GM12878 (cell line): ENCODE measurements around the gene ZSCAN10. TPM values are rescaled to one million over a fixed set of nuclear protein-coding genes. Genes with fewer than 3 reads are reported as not detected.

Experiments used
- ATF7 ChIP-seq: fragments of 450-650 bp; IDR thresholded peaks from 2 replicates; pipeline ENCODE4 v1.6.1; 2016; ENCODE audit warnings: low read depth, mild to moderate bottlenecking
- CEBPZ ChIP-seq: fragments of 150-350 bp; IDR thresholded peaks from 2 replicates; pipeline ENCODE4 v1.6.1; 2016; ENCODE audit warnings: low read depth, low read length
- CREM ChIP-seq: IDR thresholded peaks from 2 replicates; pipeline ENCODE4 v1.6.1; 2014; ENCODE audit warnings: antibody characterized with exemption, low read depth
- CUX1 ChIP-seq: IDR thresholded peaks from 2 replicates; pipeline ENCODE4 v1.6.1; 2012; ENCODE audit warnings: improper control_type of control experiment, low read depth, low read length; ENCODE audit not compliant: insufficient replicate concordance
- DPF2 ChIP-seq: fragments of 450-650 bp; IDR thresholded peaks from 2 replicates; pipeline ENCODE4 v1.6.1; 2017; ENCODE audit warnings: mild to moderate bottlenecking
- ELK1 ChIP-seq: IDR thresholded peaks from 2 replicates; pipeline ENCODE4 v1.6.1; 2012; ENCODE audit warnings: low read depth, low read length, improper control_type of control experiment
- ETV6 ChIP-seq, 2 experiments: fragments of 450-650 bp in 1 of 2; IDR thresholded peaks in 1 of 2; conservative IDR thresholded peaks in 1 of 2; 2 replicates each; pipeline ENCODE4 v1.6.1; 2014; ENCODE audit warnings: antibody characterized with exemption in 1 of 2, borderline replicate concordance in 1 of 2, low read depth in 1 of 2, mild to moderate bottlenecking in 1 of 2, moderate library complexity in 1 of 2
- HDAC2 ChIP-seq: fragments of 200-600 bp; sonication (generic); IDR thresholded peaks from 2 replicates; pipeline ENCODE4 v1.6.1; 2017
- IRF4 ChIP-seq: IDR thresholded peaks from 2 replicates; pipeline ENCODE4 v1.6.1; 2011; ENCODE audit warnings: low read depth, low read length
- KLF5 ChIP-seq: fragments of 450-650 bp; IDR thresholded peaks from 2 replicates; pipeline ENCODE4 v1.6.1; 2014; ENCODE audit warnings: mild to moderate bottlenecking; ENCODE audit not compliant: partially characterized antibody
- PKNOX1 ChIP-seq: fragments of 450-650 bp; IDR thresholded peaks from 2 replicates; pipeline ENCODE4 v1.6.1; 2016; ENCODE audit warnings: mild to moderate bottlenecking
- POU2F2 ChIP-seq: IDR thresholded peaks from 3 replicates; pipeline ENCODE4 v1.6.1; 2011; ENCODE audit warnings: low read depth, mild to moderate bottlenecking, low read length, borderline replicate concordance
- RBBP5 ChIP-seq: fragments of 200-600 bp; sonication (generic); conservative IDR thresholded peaks from 2 replicates; pipeline ENCODE4 v1.6.1; 2016
- RFX5 ChIP-seq: IDR thresholded peaks from 2 replicates; pipeline ENCODE4 v1.6.1; 2011; ENCODE audit warnings: low read depth, low read length, improper control_type of control experiment
- SIX5 ChIP-seq: IDR thresholded peaks from 2 replicates; pipeline ENCODE4 v1.6.1; 2011; ENCODE audit warnings: mild to moderate bottlenecking, low read depth, low read length, moderate library complexity; ENCODE audit not compliant: severe bottlenecking
- USF1 ChIP-seq: IDR thresholded peaks from 2 replicates; pipeline ENCODE4 v1.6.1; 2011; ENCODE audit warnings: borderline replicate concordance, low read depth, mild to moderate bottlenecking, moderate library complexity, mixed read lengths, low read length; ENCODE audit not compliant: insufficient read depth; ENCODE audit errors: extremely low read length
- ZNF274 ChIP-seq: IDR thresholded peaks from one replicate; pipeline ENCODE4 v1.8.0; 2011; ENCODE audit not compliant: insufficient read length, insufficient read depth
- polyA plus RNA-seq, 11 experiments: library from polyadenylated mRNA; depleted of rRNA in 4 of 11; unstranded in 6 of 11; stranded (reverse) in 5 of 11; fragments of >200 nt; fragmentation: Nextera tagmentation in 4 of 11; fragmentation: Illumina TruSeq in 1 of 11; extraction: Ambion mirVana in 4 of 11; extraction: Trizol in 1 of 11; gene quantifications; 1 replicate in 1 of 11; 2 replicates in 10 of 11; pipeline versions ENCODE4 v1.2.1 to v1.2.3, GENCODE V29; 2011 to 2016; ENCODE audit warnings: inconsistent platforms in 2 of 11, missing spikeins in 2 of 11, low read depth in 1 of 11
- total RNA-seq, 4 experiments: library from RNA; depleted of rRNA in 3 of 4; stranded (reverse); fragments of >200 nt in 3 of 4; fragmentation: Illumina TruSeq in 1 of 4; extraction: Trizol in 1 of 4; gene quantifications; 2 replicates each; pipeline versions ENCODE4 v1.2.1 to v1.2.3, GENCODE V29; 2013 to 2021

ZSCAN10 gene
- total and polyA plus RNA-seq, 10 of the 15 experiments (the other 5 are each of a cell fraction or from before 2014, with no cell fraction given) = 0.06 to 0.33 TPM; not detected in 8

- no peak for TF ChIP-seq CUX1
- peak; percentile 76 for TF ChIP-seq ELK1
- TF ChIP-seq USF1 = no peak
- TF ChIP-seq DPF2 = no peak
- TF ChIP-seq SIX5 = peak; percentile 50
- peak; percentile 79 for TF ChIP-seq RFX5
- no peak for TF ChIP-seq RBBP5
- TF ChIP-seq KLF5 = no peak
- TF ChIP-seq HDAC2 = no peak
- TF ChIP-seq POU2F2 = no peak
- TF ChIP-seq ETV6 (conservative IDR thresholded peaks at IDR 0.05 in 1 of 2, IDR thresholded peaks at IDR 0.05 in 1 of 2; ENCODE audit: borderline replicate concordance in 1 of 2, low read depth in 1 of 2) = no peak
- TF ChIP-seq ZNF274 = no peak
- TF ChIP-seq PKNOX1 = peak; percentile 56; the same call in 1 of the 2 replicates
- 0 out of 2 replicates have a peak, but pooled peaks have one; percentile 7 for TF ChIP-seq IRF4
- 0 out of 2 replicates have a peak, but pooled peaks have one; percentile 7 for TF ChIP-seq CEBPZ
- TF ChIP-seq ATF7 = peak; percentile 66
- TF ChIP-seq CREM = peak; percentile 94
Observed at GRCh38 chr16:3134338-3135125, 35.4 kb upstream of the ZSCAN10 start, which contains the start of gene ZNF213 (continued).
